Lower leg skin (tissue), 4 donors: ENCODE results near the gene GLYATL2. TPM values are rescaled to one million over a fixed set of nuclear protein-coding genes. Genes with fewer than 3 reads are reported as not detected.

Experiments
- DNase-seq, 2 donors: peaks; one replicate each; pipeline ENCODE4 v3.0.0-alpha.2; 2019; ENCODE audit warnings: low spot score in 2 of 2
- H3K4me3 ChIP-seq: fragments of 200-600 bp; sonication (generic); 2 replicates; pipeline ENCODE4 v1.5.1; 2017; ENCODE audit warnings: mild to moderate bottlenecking, low read depth; ENCODE audit not compliant: poor library complexity, severe bottlenecking
- CTCF ChIP-seq, 3 donors: fragments of 450-650 bp; IDR thresholded peaks; one replicate each; pipeline ENCODE4 v1.5.1; 2016; ENCODE audit warnings: antibody characterized with exemption in 3 of 3, mild to moderate bottlenecking in 3 of 3, moderate library complexity in 2 of 3
- POLR2A ChIP-seq, 2 donors: fragments of 450-650 bp; IDR thresholded peaks; one replicate each; pipeline ENCODE4 v1.6.1; 2016 to 2017; ENCODE audit warnings: antibody characterized with exemption in 2 of 2, mild to moderate bottlenecking in 1 of 2, moderate library complexity in 1 of 2
- WGBS, 2 donors: methylation state at CpG; one replicate each; pipeline ENCODE4 v1.1.5; 2018; 5-methylcytosine and 5-hydroxymethylcytosine counted together
- intact Hi-C: fragments of 100-400 bp; cut with DNase I; formaldehyde crosslinking; loops from one replicate; pipeline ENCODE4 v1.15.0; 2023; ENCODE audit warnings: low total_unique reads
- total RNA-seq, 4 donors: library from RNA; depleted of rRNA; stranded (reverse); fragments of >200 nt; gene quantifications; one replicate each; pipeline ENCODE4 v1.1.0, GENCODE V29; 2016

The GLYATL2 gene
- total RNA-seq, 4 donors from 2014 or later = 0.61 to 2.3 (median 1.9) TPM; not detected in 1

- no peak overlapping the region for H3K4me3 ChIP-seq
- intact Hi-C loops = no loop called here
- TF ChIP-seq CTCF (IDR thresholded peaks at IDR 0.05) = no peak
- TF ChIP-seq POLR2A (IDR thresholded peaks at IDR 0.05) = no peak
- DNase-seq = no peak
Observed at GRCh38 chr11:58856806-58857205, 12.3 kb upstream of the GLYATL2 start.

GRCh38 chr11:58845386-58845785, 882 bp upstream of the GLYATL2 start:
- 23 to 40% methylated on average over 3 of the region's 3 CpGs for WGBS, 2 donors
- DNase-seq = no peak
- TF ChIP-seq CTCF (IDR thresholded peaks at IDR 0.05) (no peak), POLR2A (IDR thresholded peaks at IDR 0.05) (no peak)

GRCh38 chr11:58837707-58838388, 6.7 kb downstream of the GLYATL2 start:
- TF ChIP-seq CTCF (IDR thresholded peaks at IDR 0.05) (no peak), POLR2A (IDR thresholded peaks at IDR 0.05) (no peak)
- WGBS, 2 donors = 84 to 86% methylated on average over 5 of the region's 5 CpGs
- intact Hi-C loops = loop anchor here (5.0 kb wide), 1 partner anchor 1211 kb away; no protein-coding TSS in a partner anchor
- no peak for DNase-seq
- H3K4me3 ChIP-seq = no peak overlapping the region

More at GRCh38 chr11:58845386-58845785, 882 bp upstream of the GLYATL2 start:
- no peak overlapping the region for H3K4me3 ChIP-seq
- intact Hi-C loops = no loop called here

GRCh38 chr11:58832056-58832645, 12.4 kb downstream of the GLYATL2 start:
- 53 to 70% methylated on average over 1 of the region's 1 CpG for WGBS, 2 donors
- intact Hi-C loops = no loop called here
- TF ChIP-seq POLR2A (IDR thresholded peaks at IDR 0.05) (no peak), CTCF (IDR thresholded peaks at IDR 0.05) (no peak)

GRCh38 chr11:58830673-58831301, 13.7 kb downstream of the GLYATL2 start:
- no peak for TF ChIP-seq CTCF (IDR thresholded peaks at IDR 0.05)
- no peak for TF ChIP-seq POLR2A (IDR thresholded peaks at IDR 0.05)
- DNase-seq = no peak
- WGBS, 2 donors = 64 to 73% methylated on average over 26 to 29 of the region's 31 CpGs
- intact Hi-C loops = no loop called here
- H3K4me3 ChIP-seq = no peak overlapping the region

More at GRCh38 chr11:58832056-58832645, 12.4 kb downstream of the GLYATL2 start:
- DNase-seq = no peak
- no peak overlapping the region for H3K4me3 ChIP-seq
